GM23338 (cell line): ENCODE results near the gene CHP2. TPM values are rescaled to one million over a fixed set of nuclear protein-coding genes. Genes with fewer than 3 reads are reported as not detected.

ENCODE experiments used
- ATAC-seq: fragments of 200-7000 bp; cut with Tn5 transposase; 3 replicates; pipeline ENCODE4 v1.9.1; 2020
- DNase-seq: peaks from one replicate; pipeline ENCODE4 v3.0.0-alpha.2; 2015; ENCODE audit warnings: low spot score
- H2AFZ ChIP-seq: fragments of 200-600 bp; sonication (generic); 2 replicates; pipeline ENCODE4 v1.8.0; 2016; ENCODE audit warnings: antibody characterized with exemption, mild to moderate bottlenecking, moderate library complexity
- H3F3A ChIP-seq: fragments of 200-600 bp; sonication (generic); replicated peaks from 2 replicates; pipeline ENCODE4 v1.8.0; 2017; ENCODE audit warnings: antibody characterized with exemption, mixed run types, low read depth
- H3K27ac ChIP-seq: fragments of 200-600 bp; sonication (generic); 2 replicates; pipeline ENCODE4 v1.6.1; 2016; ENCODE audit warnings: low read depth
- H3K27me3 ChIP-seq: fragments of 200-600 bp; sonication (generic); 2 replicates; pipeline ENCODE4 v1.8.0; 2016; ENCODE audit warnings: mild to moderate bottlenecking, mixed run types, moderate library complexity; ENCODE audit not compliant: insufficient read depth
- H3K36me3 ChIP-seq: fragments of 200-600 bp; sonication (generic); 2 replicates; pipeline ENCODE4 v1.8.0; 2016; ENCODE audit warnings: mild to moderate bottlenecking; ENCODE audit not compliant: insufficient read depth
- H3K4me1 ChIP-seq: fragments of 200-600 bp; sonication (generic); 2 replicates; pipeline ENCODE4 v1.8.0; 2016; ENCODE audit warnings: mild to moderate bottlenecking, moderate library complexity; ENCODE audit not compliant: insufficient read depth
- H3K4me2 ChIP-seq: fragments of 200-600 bp; sonication (generic); 2 replicates; pipeline ENCODE4 v1.7.1; 2017; ENCODE audit warnings: mixed run types
- H3K4me3 ChIP-seq: fragments of 200-600 bp; sonication (generic); 2 replicates; pipeline ENCODE4 v1.6.1; 2016; ENCODE audit warnings: mixed run types
- H3K79me2 ChIP-seq: fragments of 200-600 bp; sonication (generic); replicated peaks from 2 replicates; pipeline ENCODE4 v1.8.0; 2017; ENCODE audit warnings: mild to moderate bottlenecking; ENCODE audit not compliant: insufficient read depth
- H3K9me2 ChIP-seq: fragments of 200-600 bp; sonication (generic); 2 replicates; pipeline ENCODE4 v1.8.0; 2017; ENCODE audit not compliant: insufficient read depth
- H4K20me1 ChIP-seq: fragments of 200-600 bp; sonication (generic); replicated peaks from 2 replicates; pipeline ENCODE4 v1.8.0; 2017; ENCODE audit warnings: mild to moderate bottlenecking; ENCODE audit not compliant: insufficient read depth
- H3K27ac Mint-ChIP-seq: 2 replicates; pipeline ENCODE4 v1.8.0; 2020; ENCODE audit warnings: inconsistent platforms, mild to moderate bottlenecking, moderate library complexity, mixed read lengths
- H3K27me3 Mint-ChIP-seq: 3 replicates; pipeline ENCODE4 v1.8.0; 2022; ENCODE audit warnings: low read depth, mild to moderate bottlenecking, moderate library complexity, mixed read lengths, inconsistent platforms; ENCODE audit not compliant: insufficient read depth, poor library complexity
- H3K36me3 Mint-ChIP-seq: 3 replicates; pipeline ENCODE4 v1.8.0; 2021; ENCODE audit warnings: low read depth, mild to moderate bottlenecking, inconsistent platforms, moderate library complexity, mixed read lengths
- H3K4me1 Mint-ChIP-seq: 3 replicates; pipeline ENCODE4 v1.8.0; 2020; ENCODE audit warnings: mild to moderate bottlenecking, inconsistent platforms, mixed read lengths
- H3K4me3 Mint-ChIP-seq: 3 replicates; pipeline ENCODE4 v1.8.0; 2021; ENCODE audit warnings: moderate library complexity, mild to moderate bottlenecking, inconsistent platforms, mixed read lengths
- H3K9me3 Mint-ChIP-seq: 3 replicates; pipeline ENCODE4 v1.8.0; 2020; ENCODE audit warnings: moderate library complexity, mild to moderate bottlenecking, inconsistent platforms, mixed read lengths
- CREB1 ChIP-seq: fragments of 250-450 bp; sonication (Bioruptor Pico); IDR thresholded peaks from 2 replicates; pipeline ENCODE4 v1.5.0; 2020; ENCODE audit warnings: low read depth, mild to moderate bottlenecking, moderate library complexity
- ETS1 ChIP-seq: IDR thresholded peaks from 2 replicates; pipeline ENCODE4 v1.6.1; 2016; ENCODE audit warnings: antibody characterized with exemption
- ZNF114 ChIP-seq: fragments of 250-450 bp; sonication (Bioruptor Pico); IDR thresholded peaks from 2 replicates; pipeline ENCODE4 v1.5.0; 2020; ENCODE audit warnings: mild to moderate bottlenecking, moderate library complexity
- ZNF462 ChIP-seq: fragments of 250-450 bp; sonication (Bioruptor Pico); IDR thresholded peaks from 2 replicates; pipeline ENCODE4 v1.5.0; 2020; ENCODE audit warnings: mild to moderate bottlenecking, moderate library complexity
- polyA plus RNA-seq: library from polyadenylated mRNA; unstranded; fragments of >200 nt; fragmentation: Nextera tagmentation; extraction: Ambion mirVana; gene quantifications from 2 replicates; pipeline ENCODE4 v1.2.1, GENCODE V29; 2016
- total RNA-seq: library from RNA; depleted of rRNA; stranded (reverse); fragments of >200 nt; shearing (Covaris generic); gene quantifications from 2 replicates; pipeline ENCODE4 v1.2.3, GENCODE V29; 2014

The CHP2 gene
- total and polyA plus RNA-seq, 2 experiments from 2014 or later: 2.3 to 3.7 TPM

- TF ChIP-seq ZNF462: no peak
Measured at GRCh38 chr16:23710504-23710903, 44.3 kb upstream of the CHP2 start (continued).

- ATAC-seq: no peak
- 0 out of 3 replicates have a peak overlapping the region, but pooled peaks have one; percentile 6 for H3K4me3 Mint-ChIP-seq
- no peak overlapping the region for H3K27ac ChIP-seq
Measured at GRCh38 chr16:23711785-23712184, 43.0 kb upstream of the CHP2 start.

More at GRCh38 chr16:23711785-23712184, 43.0 kb upstream of the CHP2 start:
- Histone ChIP-seq H3K27me3 (peaks cover 37% of the 10 kb centered on the region), H4K20me1 (no peaks in the 10 kb centered on the region), H3K36me3 (no peaks in the 10 kb centered on the region), H3K4me3 (no peak overlapping the region), H2AFZ (no peak overlapping the region), H3K9me2 (no peaks in the 10 kb centered on the region; the same call in 1 of the 2 replicates), H3K79me2 (no peaks in the 10 kb centered on the region), H3K4me1 (0 out of 2 replicates have a peak, but pooled peaks cover 5% of the 10 kb centered on the region), H3F3A (no peaks in the 10 kb centered on the region), H3K4me2 (no peak overlapping the region)
- no peak for DNase-seq
- Mint-ChIP-seq H3K27ac (no peak overlapping the region), H3K9me3 (peaks cover 20% of the 10 kb centered on the region), H3K27me3 (peaks cover 21% of the 10 kb centered on the region), H3K4me1 (peaks cover 3% of the 10 kb centered on the region; the same call in 2 of the 3 replicates), H3K36me3 (peaks cover 17% of the 10 kb centered on the region; the same call in 2 of the 3 replicates)
- TF ChIP-seq ETS1 (no peak), ZNF114 (CRISPR knock-in tag) (no peak), CREB1 (no peak)
